Pancreas (tissue), 10 donors: ENCODE data around the gene CACUL1. TPM values are rescaled to one million over a fixed set of nuclear protein-coding genes. Genes with fewer than 3 reads are reported as not detected.

Source experiments
- ATAC-seq, 4 donors: fragments of 200-7000 bp; cut with Tn5 transposase; one replicate each; pipeline versions ENCODE4 v1.8.0 to v1.9.1; 2020; ENCODE audit warnings: mild to moderate bottlenecking in 4 of 4, moderate library complexity in 4 of 4
- DNase-seq, 6 donors: peaks; one replicate each; pipeline ENCODE4 v3.0.0-alpha.2; 2020
- FAIRE-seq: peaks from 2 replicates; lab custom pipeline; 2012; peaks lifted over from hg19 to GRCh38; lab: Jason Lieb, UNC
- H3K27ac ChIP-seq, 4 donors: fragments of 200-600 bp; sonication (generic); 1 replicate in 3 of 4; 2 replicates in 1 of 4; pipeline versions ENCODE4 v1.5.0 to v1.8.0; 2020
- H3K27me3 ChIP-seq, 4 donors: fragments of 200-600 bp; one replicate each; pipeline ENCODE4 v1.8.0; 2021
- H3K36me3 ChIP-seq, 3 donors: fragments of 200-600 bp; sonication (generic) in 1 of 3; one replicate each; pipeline versions ENCODE4 v1.5.0 to v1.8.0; 2020 to 2021
- H3K4me1 ChIP-seq, 3 donors: fragments of 200-600 bp; one replicate each; pipeline ENCODE4 v1.8.0; 2021
- H3K4me3 ChIP-seq, 4 donors: fragments of 200-600 bp; sonication (generic) in 2 of 4; one replicate each; pipeline versions ENCODE4 v1.5.0 to v1.8.0; 2020 to 2021
- H3K9me3 ChIP-seq, 4 donors: fragments of 200-600 bp; one replicate each; pipeline ENCODE4 v1.8.0; 2021
- WGBS, 2 donors: extraction: QIAGEN DNeasy Blood & Tissue Kit; methylation state at CpG; one replicate each; pipeline ENCODE4 v1.1.7; 2013; 5-methylcytosine and 5-hydroxymethylcytosine counted together
- intact Hi-C, 3 donors: fragments of 100-400 bp; cut with DNase I; formaldehyde crosslinking; loops; one replicate each; pipeline versions ENCODE4 v1.11.1 to v1.14.2; 2022
- polyA plus RNA-seq, 2 donors: library from polyadenylated mRNA; stranded (reverse); fragments of 200-250 nt; gene quantifications; one replicate each; pipeline ENCODE4 v1.2.3, GENCODE V29; 2013
- total RNA-seq, 6 donors: library from RNA; stranded (reverse); fragmentation: NEBNext Ultra II Directional in 4 of 6; extraction: Animal tissue kit (Norgen Biotek cat#: 25700) in 4 of 6; gene quantifications; one replicate each; pipeline versions ENCODE4 v1.2.1 to v1.2.4, GENCODE V29; 2021 to 2023
- TF ChIP-seq, protein P1 (sequence below), 4 donors: fragments of 200-600 bp; sonication (generic) in 3 of 4; IDR thresholded peaks; one replicate each; pipeline versions ENCODE4 v1.5.0 to v1.8.0; 2021; ENCODE audit warnings: antibody characterized with exemption in 4 of 4
- donor health status: healthy with polysubstance abuse.
- donor health status: DM: no; HTN: no; CAD: no; lungs with moderate emphysema.
- donor health status: DM: no; HTN: no; CAD: no.
- donor health status: control.
- donor health status: control.
- donor health status: Bipolar disorder and iron deficiency.
- donor health status: DM: yes; HTN: yes; CAD: no.
- donor health status: DM: no; HTN: no; CAD: no.
- donor health status: DM: no; HTN: no; CAD: no.
- donor health status: DM: yes; HTN: yes; CAD: no.

CACUL1 gene
- total and polyA plus RNA-seq, 8 donors, result 3.1 to 28.3 (median 16.2) TPM

GRCh38 chr10:118771976-118772375 is 17.2 kb upstream of the CACUL1 start:
- H3K9me3 ChIP-seq, result no peaks in the 10 kb centered on the region
- intact Hi-C loops, result no loop called here
- H3K4me3 ChIP-seq, result no peak overlapping the region
- DNase-seq (no peak), ATAC-seq (no peak), FAIRE-seq (no peak)
- TF ChIP-seq, protein P1, sequence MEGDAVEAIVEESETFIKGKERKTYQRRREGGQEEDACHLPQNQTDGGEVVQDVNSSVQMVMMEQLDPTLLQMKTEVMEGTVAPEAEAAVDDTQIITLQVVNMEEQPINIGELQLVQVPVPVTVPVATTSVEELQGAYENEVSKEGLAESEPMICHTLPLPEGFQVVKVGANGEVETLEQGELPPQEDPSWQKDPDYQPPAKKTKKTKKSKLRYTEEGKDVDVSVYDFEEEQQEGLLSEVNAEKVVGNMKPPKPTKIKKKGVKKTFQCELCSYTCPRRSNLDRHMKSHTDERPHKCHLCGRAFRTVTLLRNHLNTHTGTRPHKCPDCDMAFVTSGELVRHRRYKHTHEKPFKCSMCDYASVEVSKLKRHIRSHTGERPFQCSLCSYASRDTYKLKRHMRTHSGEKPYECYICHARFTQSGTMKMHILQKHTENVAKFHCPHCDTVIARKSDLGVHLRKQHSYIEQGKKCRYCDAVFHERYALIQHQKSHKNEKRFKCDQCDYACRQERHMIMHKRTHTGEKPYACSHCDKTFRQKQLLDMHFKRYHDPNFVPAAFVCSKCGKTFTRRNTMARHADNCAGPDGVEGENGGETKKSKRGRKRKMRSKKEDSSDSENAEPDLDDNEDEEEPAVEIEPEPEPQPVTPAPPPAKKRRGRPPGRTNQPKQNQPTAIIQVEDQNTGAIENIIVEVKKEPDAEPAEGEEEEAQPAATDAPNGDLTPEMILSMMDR (IDR thresholded peaks at IDR 0.05), result no peak
- H3K36me3 ChIP-seq, result no peaks in the 10 kb centered on the region
- 76 to 83% methylated on average over 3 of the region's 3 CpGs for WGBS, 2 donors
- no peaks in the 10 kb centered on the region for H3K27me3 ChIP-seq
- no peaks in the 10 kb centered on the region for H3K4me1 ChIP-seq
- no peak overlapping the region for H3K27ac ChIP-seq

- no peak for ATAC-seq
- no peaks in the 10 kb centered on the region for H3K27me3 ChIP-seq
- FAIRE-seq, result no peak
- no peaks in the 10 kb centered on the region for H3K4me1 ChIP-seq
- no peak overlapping the region for H3K27ac ChIP-seq
- 79 to 84% methylated on average over 9 of the region's 9 CpGs for WGBS, 2 donors
- intact Hi-C loops, result no loop called here
- TF ChIP-seq, protein P1 (IDR thresholded peaks at IDR 0.05), result no peak
- H3K4me3 ChIP-seq, result no peak overlapping the region
- no peaks in the 10 kb centered on the region for H3K9me3 ChIP-seq
- H3K36me3 ChIP-seq, result no peaks in the 10 kb centered on the region
- no peak for DNase-seq
Measured at GRCh38 chr10:118769898-118770600, 15.3 kb upstream of the CACUL1 start.

GRCh38 chr10:118768041-118768919 is 13.5 kb upstream of the CACUL1 start:
- Histone ChIP-seq H3K36me3 (no peaks in the 10 kb centered on the region), H3K4me3 (no peak overlapping the region), H3K27ac (no peak overlapping the region), H3K27me3 (no peaks in the 10 kb centered on the region), H3K4me1 (no peaks in the 10 kb centered on the region), H3K9me3 (no peaks in the 10 kb centered on the region)
- DNase-seq (no peak), ATAC-seq (no peak), FAIRE-seq (no peak)
- intact Hi-C loops, result no loop called here
- TF ChIP-seq, protein P1 (IDR thresholded peaks at IDR 0.05), result no peak
- 74 to 84% methylated on average over 6 of the region's 6 CpGs for WGBS, 2 donors

DNA sequence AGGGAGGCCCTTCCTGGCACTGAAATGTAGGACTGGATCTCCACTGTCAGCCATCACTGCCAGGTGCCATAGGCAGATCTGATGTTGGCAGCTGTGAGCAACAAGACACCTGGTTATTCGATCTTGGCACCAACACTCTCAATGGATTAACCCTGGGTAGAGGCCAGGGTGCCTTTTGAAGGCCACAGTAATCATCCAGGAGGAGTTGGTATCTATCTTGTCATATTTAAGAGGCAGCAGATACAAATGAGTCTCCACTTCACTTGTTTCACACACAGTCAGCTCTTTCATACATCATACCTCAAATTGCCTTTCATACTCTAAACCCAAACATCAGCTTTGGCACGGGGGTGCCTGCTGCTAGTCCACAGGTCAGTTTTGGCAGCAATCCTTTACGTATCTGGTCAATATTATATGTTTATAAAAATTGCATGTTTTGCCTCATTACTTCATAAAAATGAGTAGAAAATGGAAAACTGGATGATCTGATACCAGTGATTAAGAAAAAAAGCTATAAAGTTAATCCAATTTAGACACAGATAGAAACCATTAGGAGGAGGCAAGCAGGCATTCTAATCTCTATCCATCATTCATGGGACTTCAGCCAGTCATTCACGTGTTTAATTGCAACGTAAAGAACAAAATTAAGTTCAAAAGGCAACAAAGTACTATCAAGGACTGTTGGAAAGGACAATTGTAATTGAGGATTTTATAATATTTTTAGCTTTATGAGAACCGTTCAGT is 12.7 kb upstream of the CACUL1 start:
- ATAC-seq (no peak), DNase-seq (no peak), FAIRE-seq (no peak)
- intact Hi-C loops, result no loop called here
- WGBS, 2 donors, result 65 to 75% methylated on average over 6 of the region's 6 CpGs
- TF ChIP-seq, protein P1 (IDR thresholded peaks at IDR 0.05), result no peak
- Histone ChIP-seq H3K27me3 (no peaks in the 10 kb centered on the region), H3K4me1 (no peaks in the 10 kb centered on the region), H3K27ac (no peak overlapping the region), H3K4me3 (no peak overlapping the region), H3K36me3 (no peaks in the 10 kb centered on the region), H3K9me3 (no peaks in the 10 kb centered on the region)
